HG03064 (cell line): ENCODE results near the gene SULF2.
"Not testable (repeated sequence)": the region's sequence is repeated elsewhere in the genome, so short reads cannot be mapped to it uniquely, and the experiment has no call there.

Experiments
- ATAC-seq: cut with Tn5 transposase; IDR thresholded peaks from one replicate; pipeline ENCODE4 v1.9.1; 2021; ENCODE audit warnings: low read depth; ENCODE audit not compliant: unreplicated experiment

The SULF2 gene

GRCh38 chr20:47785311-47785853 is at the start of gene SULF2:
Gene SULF2, minus strand, starts transcription at chr20:47785481. Its CDS starts 28,118 bp downstream, at chr20:47757363.
- ATAC-seq: no peak

GRCh38 chr20:47831675-47832074 is 46.4 kb upstream of the SULF2 start:
- not testable (repeated sequence) for ATAC-seq

- ATAC-seq: not testable (repeated sequence)
Measured at GRCh38 chr20:47826716-47827115, 41.4 kb upstream of the SULF2 start.

- not testable (repeated sequence) for ATAC-seq
Measured at GRCh38 chr20:47826006-47826405, 40.7 kb upstream of the SULF2 start.

- ATAC-seq: no peak
Measured at GRCh38 chr20:47825011-47825762, 39.9 kb upstream of the SULF2 start.

GRCh38 chr20:47823941-47824340 is 38.7 kb upstream of the SULF2 start:
- not testable (repeated sequence) for ATAC-seq

- no peak for ATAC-seq
Measured at GRCh38 chr20:47821481-47822100, 36.3 kb upstream of the SULF2 start.

GRCh38 chr20:47818996-47819609 is 33.8 kb upstream of the SULF2 start:
- ATAC-seq: no peak

GRCh38 chr20:47818466-47818865 is 33.2 kb upstream of the SULF2 start:
- ATAC-seq: no peak

- ATAC-seq: no peak
Measured at GRCh38 chr20:47818016-47818415, 32.7 kb upstream of the SULF2 start.

- ATAC-seq: no peak
Measured at GRCh38 chr20:47817573-47817972, 32.3 kb upstream of the SULF2 start.

- ATAC-seq: no peak
Measured at GRCh38 chr20:47816487-47817451, 31.5 kb upstream of the SULF2 start.

GRCh38 chr20:47815866-47816265 is 30.6 kb upstream of the SULF2 start:
- no peak for ATAC-seq

GRCh38 chr20:47815416-47815806 is 30.1 kb upstream of the SULF2 start:
- ATAC-seq: no peak

- no peak for ATAC-seq
Measured at GRCh38 chr20:47814632-47815415, 29.5 kb upstream of the SULF2 start.

GRCh38 chr20:47810721-47811347 is 25.6 kb upstream of the SULF2 start:
- ATAC-seq: no peak

- no peak for ATAC-seq
Measured at GRCh38 chr20:47810116-47810677, 24.9 kb upstream of the SULF2 start.

GRCh38 chr20:47809161-47809960 is 24.1 kb upstream of the SULF2 start:
- ATAC-seq: no peak
